NCI-H345 (cell line): ENCODE measurements around the gene CACNA2D2.

ENCODE experiments used
- DNase-seq: peaks from one replicate; lab custom pipeline; 2025; lab: John Stamatoyannopoulos, UW

The CACNA2D2 gene

GRCh38 chr3:50495609-50496423, 7.6 kb downstream of the CACNA2D2 start:
- no peak for DNase-seq

- no peak for DNase-seq
Observed at GRCh38 chr3:50494126-50494525, 9.3 kb downstream of the CACNA2D2 start.

- no peak for DNase-seq
Observed at GRCh38 chr3:50493623-50494022, 9.8 kb downstream of the CACNA2D2 start.

- DNase-seq: no peak
Observed at GRCh38 chr3:50493086-50493485, 10.3 kb downstream of the CACNA2D2 start.

GRCh38 chr3:50491023-50491422, 12.4 kb downstream of the CACNA2D2 start:
- no peak for DNase-seq

- DNase-seq: no peak
Observed at GRCh38 chr3:50490424-50490823, 13.0 kb downstream of the CACNA2D2 start.

GRCh38 chr3:50487181-50487580, 16.3 kb downstream of the CACNA2D2 start:
- no peak for DNase-seq

- DNase-seq: no peak
Observed at GRCh38 chr3:50486219-50486888, 17.1 kb downstream of the CACNA2D2 start.

GRCh38 chr3:50484722-50485121, 18.7 kb downstream of the CACNA2D2 start:
- DNase-seq: no peak

- no peak for DNase-seq
Observed at GRCh38 chr3:50483374-50483773, 20.1 kb downstream of the CACNA2D2 start.

- no peak for DNase-seq
Observed at GRCh38 chr3:50481992-50482391, 21.4 kb downstream of the CACNA2D2 start.

- DNase-seq: no peak
Observed at GRCh38 chr3:50480471-50480870, 23.0 kb downstream of the CACNA2D2 start.

GRCh38 chr3:50479523-50479922, 23.9 kb downstream of the CACNA2D2 start:
- DNase-seq: no peak

- DNase-seq: no peak
Observed at GRCh38 chr3:50478671-50479260, 24.7 kb downstream of the CACNA2D2 start.

GRCh38 chr3:50478051-50478450, 25.4 kb downstream of the CACNA2D2 start:
- no peak for DNase-seq

- DNase-seq: no peak
Observed at GRCh38 chr3:50475348-50475747, 28.1 kb downstream of the CACNA2D2 start.

- DNase-seq: no peak
Observed at GRCh38 chr3:50474717-50475116, 28.7 kb downstream of the CACNA2D2 start.

- DNase-seq: no peak
Observed at GRCh38 chr3:50473768-50474167, 29.7 kb downstream of the CACNA2D2 start.

GRCh38 chr3:50472958-50473357, 30.5 kb downstream of the CACNA2D2 start:
- no peak for DNase-seq

GRCh38 chr3:50470658-50471057, 32.8 kb downstream of the CACNA2D2 start:
- DNase-seq: no peak

- no peak for DNase-seq
Observed at GRCh38 chr3:50467919-50468318, 35.5 kb downstream of the CACNA2D2 start.

- DNase-seq: no peak
Observed at GRCh38 chr3:50466177-50466576, 37.3 kb downstream of the CACNA2D2 start.

GRCh38 chr3:50464569-50464968, 38.9 kb downstream of the CACNA2D2 start:
- DNase-seq: no peak
